Activated gamma-delta T cell treated with Interleukin-2 at 50 U/mL for 16 hours (primary cell): ENCODE measurements around the gene CFAP300.

Source experiments
- DNase-seq: peaks from one replicate; pipeline ENCODE4 v3.0.0-alpha.2; 2020

Gene CFAP300

DNA sequence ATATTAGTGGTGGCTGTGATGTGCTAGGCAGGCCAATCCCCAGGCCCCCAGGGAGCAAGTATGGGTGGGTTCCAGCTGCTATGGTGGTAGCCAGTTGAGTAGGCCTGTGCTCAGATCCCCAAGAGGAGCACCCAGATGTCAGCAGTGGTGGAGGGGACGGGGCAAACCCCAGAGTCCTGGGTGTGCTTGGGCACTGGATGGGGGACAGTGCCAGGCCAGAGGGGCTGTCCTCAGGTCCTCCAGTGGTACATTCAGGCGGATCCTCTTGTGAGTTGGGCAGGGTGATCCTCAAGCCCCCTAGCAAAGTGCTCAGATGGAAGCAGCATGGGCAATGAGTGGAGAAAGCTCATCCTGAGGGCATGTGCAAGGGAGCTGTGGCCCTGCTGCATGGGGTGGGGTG is 26.0 kb downstream of the CFAP300 start:
- DNase-seq = no peak

DNA sequence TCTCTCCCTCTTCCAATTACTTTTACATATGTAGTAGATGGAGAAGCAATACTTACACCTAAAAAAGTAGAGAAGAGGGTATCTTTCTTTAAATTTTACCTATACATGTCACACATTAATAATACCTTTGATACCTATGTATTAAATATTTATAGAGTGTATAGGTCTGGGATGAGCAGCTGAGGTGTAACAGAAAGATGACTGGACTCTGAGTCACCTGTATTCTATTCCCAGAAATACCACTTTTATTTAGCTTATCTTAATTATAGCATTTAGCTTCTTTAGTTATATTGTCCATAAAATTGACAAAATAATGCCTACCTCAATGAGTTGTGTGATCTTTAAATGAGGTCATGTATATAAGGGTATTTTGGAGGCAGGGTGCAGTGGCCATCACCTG is 32.4 kb downstream of the CFAP300 start:
- no peak for DNase-seq

- no peak for DNase-seq
These were observed 34.1 kb downstream of the CFAP300 start for GRCh38 chr11:102081313-102081712.

GRCh38 chr11:102085864-102086551 is 38.8 kb downstream of the CFAP300 start:
- no peak for DNase-seq

GRCh38 chr11:102097186-102097585 is 49.9 kb downstream of the CFAP300 start:
- no peak for DNase-seq

GRCh38 chr11:102099755-102100154 is 52.5 kb downstream of the CFAP300 start:
- DNase-seq = no peak

- no peak for DNase-seq
These were observed 61.6 kb downstream of the CFAP300 start for GRCh38 chr11:102108734-102109440.

- DNase-seq = peak; percentile 43
These were observed 62.9 kb downstream of the CFAP300 start, which contains the start of gene YAP1 for GRCh38 chr11:102109896-102110760. TSS of gene YAP1 (plus strand) at chr11:102110447. CDS start at chr11:102110849, 402 bp downstream.

DNA sequence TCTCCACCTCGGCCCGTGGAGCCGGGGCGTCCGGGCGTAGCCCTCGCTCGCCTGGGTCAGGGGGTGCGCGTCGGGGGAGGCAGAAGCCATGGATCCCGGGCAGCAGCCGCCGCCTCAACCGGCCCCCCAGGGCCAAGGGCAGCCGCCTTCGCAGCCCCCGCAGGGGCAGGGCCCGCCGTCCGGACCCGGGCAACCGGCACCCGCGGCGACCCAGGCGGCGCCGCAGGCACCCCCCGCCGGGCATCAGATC is 63.4 kb downstream of the CFAP300 start:
- no peak for DNase-seq

DNA sequence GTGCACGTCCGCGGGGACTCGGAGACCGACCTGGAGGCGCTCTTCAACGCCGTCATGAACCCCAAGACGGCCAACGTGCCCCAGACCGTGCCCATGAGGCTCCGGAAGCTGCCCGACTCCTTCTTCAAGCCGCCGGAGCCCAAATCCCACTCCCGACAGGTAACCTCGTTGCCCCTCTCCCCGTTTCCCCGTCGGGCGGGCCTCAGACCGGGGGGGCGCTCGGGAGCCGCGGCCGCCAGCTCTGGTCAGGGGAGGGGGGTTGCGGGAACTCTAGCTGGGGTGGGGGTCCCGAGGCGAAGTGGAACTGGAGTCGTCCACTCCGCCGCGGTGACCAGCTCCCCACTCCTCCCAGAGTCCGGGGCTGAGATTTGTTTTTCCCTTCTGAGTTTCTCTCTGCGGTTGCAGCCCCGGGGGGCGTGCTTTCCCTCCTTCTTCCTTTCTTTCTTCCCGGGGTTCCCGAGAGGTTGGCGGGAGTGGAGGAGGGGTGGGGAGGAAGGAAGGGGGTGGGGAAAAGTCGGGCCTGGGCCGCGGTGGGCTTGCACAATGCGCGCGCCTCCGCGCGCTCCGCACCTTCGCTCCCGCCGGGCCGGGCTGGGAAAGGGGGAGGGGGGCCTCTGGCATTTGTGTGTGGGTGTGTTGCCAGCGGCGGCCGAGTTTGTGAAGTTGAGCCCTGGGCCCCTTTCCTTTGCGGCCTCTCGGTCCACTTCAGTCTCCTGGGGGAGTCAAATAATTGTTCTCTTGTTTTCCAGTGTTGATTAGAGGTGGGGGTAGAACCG is 64.0 kb downstream of the CFAP300 start:
- no peak for DNase-seq

DNA sequence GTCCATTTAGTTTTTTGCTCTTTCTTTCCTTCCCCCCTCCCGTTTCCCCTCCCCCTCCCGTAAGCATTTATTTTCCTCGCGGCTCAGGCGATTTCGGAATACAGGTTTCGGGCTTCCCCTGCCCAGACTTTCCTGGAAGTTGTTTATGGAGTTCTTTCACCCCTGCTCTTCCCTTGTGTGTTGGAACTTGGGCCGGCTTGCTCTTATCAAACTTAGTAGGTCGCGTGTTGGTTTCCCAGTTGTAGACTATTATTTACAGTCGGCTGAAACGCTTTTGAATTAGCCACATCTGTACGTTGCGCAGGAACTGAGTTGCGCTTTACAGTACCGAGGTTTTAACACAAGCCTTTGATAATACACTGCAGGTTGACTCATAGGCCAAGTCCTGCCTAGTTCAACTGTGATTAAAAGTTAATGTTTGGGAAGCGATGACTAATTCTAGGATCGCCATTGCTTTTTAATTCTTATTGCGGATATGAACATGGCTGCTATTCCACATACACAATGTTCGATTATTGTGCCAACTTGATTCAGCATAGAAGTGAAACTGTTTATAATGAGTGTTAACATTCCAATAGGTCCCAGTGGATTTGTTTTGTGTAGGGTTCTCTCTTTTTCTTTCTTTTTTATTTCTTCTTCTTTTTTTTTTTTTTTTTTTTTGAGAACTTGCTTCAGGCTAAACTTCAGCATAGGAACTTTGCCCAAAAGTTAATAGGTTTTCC is 64.7 kb downstream of the CFAP300 start:
- no peak for DNase-seq

GRCh38 chr11:102112509-102112821 is 65.2 kb downstream of the CFAP300 start:
- no peak for DNase-seq

DNA sequence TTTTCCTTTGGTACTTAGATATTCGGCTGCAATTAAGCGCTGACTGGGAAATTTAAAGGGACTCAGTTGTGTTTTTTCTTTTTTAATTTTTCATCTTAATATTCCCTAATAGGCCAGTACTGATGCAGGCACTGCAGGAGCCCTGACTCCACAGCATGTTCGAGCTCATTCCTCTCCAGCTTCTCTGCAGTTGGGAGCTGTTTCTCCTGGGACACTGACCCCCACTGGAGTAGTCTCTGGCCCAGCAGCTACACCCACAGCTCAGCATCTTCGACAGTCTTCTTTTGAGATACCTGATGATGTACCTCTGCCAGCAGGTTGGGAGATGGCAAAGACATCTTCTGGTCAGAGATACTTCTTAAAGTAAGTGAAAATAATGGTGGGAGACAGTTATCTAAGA is 66.8 kb downstream of the CFAP300 start:
- no peak for DNase-seq

- DNase-seq = no peak
These were observed 68.3 kb downstream of the CFAP300 start for GRCh38 chr11:102115557-102115956.

DNA sequence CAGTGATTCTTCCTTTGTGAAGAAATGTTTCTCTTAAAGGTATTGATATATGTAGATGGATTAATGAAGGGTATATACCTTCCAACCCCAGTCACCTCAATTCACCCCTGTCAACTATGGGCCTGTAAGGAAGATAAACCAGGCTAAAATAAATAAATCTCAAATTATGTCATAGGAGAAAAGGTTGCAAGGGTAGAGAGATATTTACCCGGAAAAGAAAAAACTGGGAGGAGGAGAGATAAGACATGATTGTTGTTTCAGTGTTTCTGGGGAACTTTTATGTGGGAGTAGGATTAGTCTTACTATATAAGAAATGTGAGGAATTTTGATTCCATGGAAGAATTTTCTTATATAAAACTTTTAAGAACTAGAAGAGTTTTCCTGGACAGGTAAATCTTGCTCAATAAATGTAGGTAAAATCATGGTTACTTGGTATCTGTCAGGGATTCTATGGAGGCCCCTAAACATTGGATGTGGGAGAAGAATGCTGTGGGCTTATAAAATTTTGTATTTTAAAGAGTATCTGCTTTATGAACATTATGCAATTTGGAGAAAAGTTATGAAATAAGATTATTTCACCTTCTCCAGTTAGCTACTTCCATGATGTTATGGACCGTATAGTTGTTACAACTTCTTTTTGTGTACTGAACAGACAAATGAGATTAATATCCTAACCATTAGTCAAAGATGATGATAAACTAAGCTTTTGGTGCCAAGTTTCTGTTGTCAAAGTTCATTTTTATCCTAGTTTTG is 69.4 kb downstream of the CFAP300 start:
- no peak for DNase-seq

DNA sequence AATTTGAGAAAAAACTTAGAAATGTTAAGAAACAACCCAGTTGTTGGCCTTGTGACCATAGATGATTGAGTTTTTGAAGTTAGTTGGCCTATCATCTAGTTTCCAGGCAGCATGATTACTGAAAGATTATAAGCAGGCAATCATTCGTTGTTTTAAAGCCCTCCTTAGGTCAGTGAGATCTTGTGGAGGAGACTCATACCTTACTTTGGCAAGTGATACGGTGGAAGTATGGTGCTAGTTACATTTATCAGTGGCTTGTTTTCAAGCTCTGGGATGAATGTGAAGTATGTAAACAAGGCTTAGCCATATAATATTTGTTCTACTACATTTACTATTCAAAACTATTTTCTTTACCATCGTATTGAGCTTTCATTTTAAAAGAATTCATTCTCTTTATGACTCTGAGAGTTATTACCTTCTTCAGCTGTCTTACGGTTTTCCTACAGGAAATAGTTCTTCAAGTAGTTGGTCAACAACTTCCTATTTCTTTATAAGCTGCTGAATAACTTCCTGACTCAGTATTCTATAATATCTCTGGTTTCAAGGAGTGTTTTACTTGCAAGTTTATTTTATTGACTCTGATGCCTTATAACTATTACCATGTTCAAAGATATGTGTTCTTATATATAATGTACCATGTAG is 70.4 kb downstream of the CFAP300 start:
- DNase-seq = no peak

DNA sequence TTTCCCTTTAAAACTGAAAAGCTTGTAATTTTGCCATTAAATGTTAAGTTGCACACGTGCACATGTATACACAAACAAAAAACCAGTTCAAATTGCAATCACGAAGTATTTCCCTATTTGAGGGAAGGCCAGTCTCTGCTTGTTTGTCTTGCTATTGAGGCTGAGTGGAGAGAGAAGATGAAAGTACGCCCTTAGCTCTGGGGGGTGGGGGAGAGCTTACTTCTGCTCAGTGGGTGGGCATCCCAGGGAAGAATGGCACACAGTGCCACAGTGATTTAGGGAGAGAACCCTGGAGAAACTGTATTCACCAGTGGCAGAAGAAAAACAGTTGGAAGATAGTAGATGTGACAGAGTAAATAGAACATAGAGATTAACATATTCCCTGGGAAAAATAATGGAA is 71.7 kb downstream of the CFAP300 start:
- DNase-seq = no peak

GRCh38 chr11:102119997-102120396 is 72.8 kb downstream of the CFAP300 start:
- DNase-seq = no peak

DNA sequence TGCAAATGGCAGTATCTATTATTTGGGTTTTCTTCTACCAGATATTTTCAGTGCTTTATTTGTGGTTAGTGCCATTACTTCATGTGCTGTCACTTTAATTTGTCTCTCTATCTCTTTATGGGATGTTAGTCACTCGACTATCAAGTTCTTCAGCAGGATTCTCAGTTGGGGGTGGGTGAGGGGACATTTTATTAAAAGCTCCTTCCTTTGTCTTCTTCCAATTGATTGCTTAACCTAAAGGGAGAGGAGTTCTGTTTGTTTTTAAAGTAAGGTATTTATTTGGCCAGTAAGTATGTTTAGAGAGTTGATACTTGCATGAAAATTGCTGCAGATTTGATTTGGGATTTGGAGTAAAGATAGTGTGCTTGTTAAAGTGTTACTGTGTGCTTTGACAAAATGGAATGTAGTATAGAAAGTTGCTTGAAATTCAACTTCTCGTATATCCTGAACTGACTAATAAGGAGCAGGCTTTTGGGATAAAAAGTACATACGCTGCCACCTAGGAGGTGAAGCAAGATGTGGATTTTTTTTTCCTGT is 73.3 kb downstream of the CFAP300 start:
- DNase-seq = no peak

DNA sequence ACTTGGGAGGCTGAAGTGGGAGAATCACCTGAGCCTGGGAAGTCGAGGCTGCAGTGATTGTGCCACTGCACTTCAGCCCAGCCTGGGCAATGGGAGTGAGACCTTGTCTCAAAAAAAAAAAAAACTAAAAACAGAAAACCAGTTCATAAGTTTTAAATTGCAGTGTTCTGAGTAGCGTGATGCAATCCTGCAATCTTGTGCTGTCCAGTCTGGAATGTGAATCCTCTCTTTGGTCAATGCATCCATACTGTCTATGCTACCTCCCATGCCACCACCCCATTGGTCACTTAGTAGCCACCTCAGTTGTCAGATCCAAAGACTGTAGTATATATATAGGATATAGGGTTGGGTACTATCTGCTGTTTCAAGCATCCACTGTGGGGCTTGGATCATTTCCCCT is 74.1 kb downstream of the CFAP300 start:
- DNase-seq = no peak
